ENCODE results near the gene S100A10. TPM values are rescaled to one million over a fixed set of nuclear protein-coding genes. Genes with fewer than 3 reads are reported as not detected.

The S100A10 gene
- total RNA-seq, 1 donor from 2014 or later, result 245 TPM

DNA sequence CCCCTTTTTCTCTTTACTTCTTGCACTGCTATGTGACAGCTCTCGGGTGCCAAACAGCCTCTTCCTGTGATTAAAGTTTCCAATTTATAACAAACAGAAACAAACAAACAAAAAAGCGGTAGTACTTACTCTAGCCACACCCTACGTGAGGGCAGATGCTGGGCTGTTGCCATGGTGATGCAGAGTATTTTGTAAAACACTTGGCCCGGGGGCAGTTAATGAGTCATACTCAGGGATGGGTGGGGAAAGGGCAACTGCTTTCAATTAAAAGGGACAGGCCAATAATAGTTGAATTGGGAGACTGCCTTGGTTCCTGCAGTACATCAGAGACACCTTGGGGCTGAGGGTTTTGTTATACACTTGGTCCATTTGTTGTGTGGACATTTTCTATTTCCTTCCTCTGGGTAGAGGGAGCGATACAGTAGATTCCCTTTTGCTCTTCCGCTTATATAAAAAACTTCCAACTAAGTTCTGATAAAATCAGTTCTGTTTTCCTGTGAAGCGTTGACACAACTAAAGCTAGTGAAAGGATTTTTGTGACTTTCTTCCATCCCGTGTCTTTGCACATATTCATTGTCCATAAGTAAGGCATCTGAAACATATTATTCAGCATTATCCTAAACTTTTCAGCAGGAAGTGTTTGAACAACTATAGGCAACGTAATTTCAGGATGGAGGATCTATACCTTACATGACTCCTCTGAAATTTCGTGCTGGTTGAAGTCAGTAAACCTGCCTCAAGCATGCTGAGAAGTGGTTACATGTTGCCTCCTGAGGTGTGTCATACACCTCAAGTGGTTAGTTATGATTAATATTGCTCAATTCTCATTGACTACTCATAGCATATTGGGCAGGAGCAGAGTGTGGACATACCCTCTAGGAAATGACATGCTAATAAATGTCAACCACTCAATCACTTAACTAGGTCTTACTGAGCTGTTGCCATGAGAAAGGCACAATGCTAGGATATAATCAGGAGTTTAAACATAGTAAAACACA is 47.6 kb downstream of the S100A10 start:
- Mint-ChIP-seq H3K9me3 (ENCODE audit: unreplicated experiment) (no peaks in the 10 kb centered on the region), H3K4me3 (ENCODE audit: unreplicated experiment) (no peak overlapping the region), H3K27ac (ENCODE audit: unreplicated experiment) (no peak overlapping the region)

DNA sequence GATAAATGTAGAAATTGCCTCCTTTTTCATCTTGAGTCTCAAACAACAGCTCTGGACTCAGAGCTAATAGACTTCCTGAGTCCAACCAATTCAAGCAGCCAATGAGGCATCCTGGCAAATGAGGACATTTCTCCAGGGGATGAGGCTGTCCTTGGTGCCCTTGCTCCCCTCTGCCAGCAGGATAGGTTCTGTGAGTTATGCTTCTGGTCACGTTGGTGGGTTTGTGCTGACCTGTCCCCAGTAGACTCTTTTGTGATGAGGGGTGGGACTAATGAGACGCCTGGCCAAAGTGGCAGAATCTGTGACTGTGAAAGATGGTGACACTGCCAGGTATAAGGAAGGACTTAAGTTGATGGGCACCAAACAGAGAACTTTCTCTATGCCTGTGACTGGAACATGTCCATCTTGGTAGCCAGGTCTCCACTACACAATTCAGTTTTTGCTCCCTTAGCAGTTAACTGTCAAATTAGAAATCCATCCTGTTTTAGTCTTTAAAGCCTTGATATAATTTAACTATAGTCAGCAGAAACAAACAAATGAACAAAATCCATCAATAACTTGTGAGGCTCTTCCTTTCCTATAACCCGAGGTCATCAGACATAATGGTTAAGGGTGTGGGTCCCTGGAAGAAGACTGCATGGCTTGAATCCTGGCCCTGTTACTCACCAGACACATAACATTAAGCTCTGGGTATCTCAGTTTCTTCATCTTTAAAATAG is 48.6 kb downstream of the S100A10 start:
- H3K9me3 Mint-ChIP-seq (ENCODE audit: unreplicated experiment), result no peaks in the 10 kb centered on the region
- H3K4me1 Mint-ChIP-seq (ENCODE audit: low read depth, unreplicated experiment), result peaks cover 9% of the 10 kb centered on the region
- H3K27ac Mint-ChIP-seq (ENCODE audit: unreplicated experiment), result no peak overlapping the region
- TF ChIP-seq, protein P1, sequence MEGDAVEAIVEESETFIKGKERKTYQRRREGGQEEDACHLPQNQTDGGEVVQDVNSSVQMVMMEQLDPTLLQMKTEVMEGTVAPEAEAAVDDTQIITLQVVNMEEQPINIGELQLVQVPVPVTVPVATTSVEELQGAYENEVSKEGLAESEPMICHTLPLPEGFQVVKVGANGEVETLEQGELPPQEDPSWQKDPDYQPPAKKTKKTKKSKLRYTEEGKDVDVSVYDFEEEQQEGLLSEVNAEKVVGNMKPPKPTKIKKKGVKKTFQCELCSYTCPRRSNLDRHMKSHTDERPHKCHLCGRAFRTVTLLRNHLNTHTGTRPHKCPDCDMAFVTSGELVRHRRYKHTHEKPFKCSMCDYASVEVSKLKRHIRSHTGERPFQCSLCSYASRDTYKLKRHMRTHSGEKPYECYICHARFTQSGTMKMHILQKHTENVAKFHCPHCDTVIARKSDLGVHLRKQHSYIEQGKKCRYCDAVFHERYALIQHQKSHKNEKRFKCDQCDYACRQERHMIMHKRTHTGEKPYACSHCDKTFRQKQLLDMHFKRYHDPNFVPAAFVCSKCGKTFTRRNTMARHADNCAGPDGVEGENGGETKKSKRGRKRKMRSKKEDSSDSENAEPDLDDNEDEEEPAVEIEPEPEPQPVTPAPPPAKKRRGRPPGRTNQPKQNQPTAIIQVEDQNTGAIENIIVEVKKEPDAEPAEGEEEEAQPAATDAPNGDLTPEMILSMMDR (IDR thresholded peaks at IDR 0.05; ENCODE audit: partially characterized antibody, unreplicated experiment), result no peak
- no peaks in the 10 kb centered on the region for H3K36me3 Mint-ChIP-seq (ENCODE audit: unreplicated experiment)
- no peak for DNase-seq
- peaks cover 2% of the 10 kb centered on the region for H3K27me3 Mint-ChIP-seq (ENCODE audit: unreplicated experiment)
- H3K4me3 Mint-ChIP-seq (ENCODE audit: unreplicated experiment), result no peak overlapping the region

More for the DNA sequence above, 47.6 kb downstream of the S100A10 start:
- TF ChIP-seq, protein P1 (IDR thresholded peaks at IDR 0.05; ENCODE audit: partially characterized antibody, unreplicated experiment), result no peak
- H3K4me1 Mint-ChIP-seq (ENCODE audit: low read depth, unreplicated experiment), result peaks cover 9% of the 10 kb centered on the region
- DNase-seq, result peak; percentile 33
- peaks cover 2% of the 10 kb centered on the region for H3K27me3 Mint-ChIP-seq (ENCODE audit: unreplicated experiment)
- H3K36me3 Mint-ChIP-seq (ENCODE audit: unreplicated experiment), result no peaks in the 10 kb centered on the region

DNA sequence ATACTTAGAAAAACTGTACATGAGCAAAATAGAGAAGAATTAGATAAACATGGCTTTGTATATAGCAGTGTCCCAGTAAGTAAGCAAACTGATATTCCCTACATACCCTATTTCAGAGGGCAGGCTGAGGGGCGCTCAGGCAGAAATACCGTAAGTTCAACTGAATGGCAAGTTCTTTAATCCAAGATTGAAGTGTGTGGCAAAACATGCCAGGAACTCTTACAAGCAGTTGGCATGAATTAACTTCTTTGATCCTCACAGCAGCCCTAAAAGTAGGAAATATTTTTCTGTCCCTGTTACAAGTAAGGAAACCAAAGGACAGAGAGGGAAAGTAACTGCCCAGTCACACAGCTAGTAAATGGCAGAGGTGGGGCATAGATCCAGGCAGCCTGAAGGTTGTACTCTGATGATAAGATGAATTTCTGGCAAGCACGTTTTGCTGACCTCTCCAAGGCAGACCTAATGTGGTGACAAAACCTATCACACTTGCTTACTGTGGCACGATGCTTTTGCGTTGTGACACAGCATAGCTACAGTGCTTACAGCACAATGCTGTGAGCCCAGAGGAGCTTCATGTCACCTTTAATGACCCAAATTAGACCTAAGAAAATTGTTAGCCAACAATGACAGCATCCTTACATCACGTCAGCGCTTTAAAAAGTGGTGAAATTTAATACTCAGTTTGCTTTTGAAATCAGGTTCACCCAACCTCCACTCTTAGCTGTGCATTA is 49.4 kb downstream of the S100A10 start:
- no peak overlapping the region for H3K27ac Mint-ChIP-seq (ENCODE audit: unreplicated experiment)
- TF ChIP-seq, protein P1 (IDR thresholded peaks at IDR 0.05; ENCODE audit: partially characterized antibody, unreplicated experiment), result no peak
- H3K4me3 Mint-ChIP-seq (ENCODE audit: unreplicated experiment), result no peak overlapping the region
- peaks cover 2% of the 10 kb centered on the region for H3K27me3 Mint-ChIP-seq (ENCODE audit: unreplicated experiment)
- no peak for DNase-seq
- H3K4me1 Mint-ChIP-seq (ENCODE audit: low read depth, unreplicated experiment), result peaks cover 9% of the 10 kb centered on the region
- no peaks in the 10 kb centered on the region for H3K36me3 Mint-ChIP-seq (ENCODE audit: unreplicated experiment)
- H3K9me3 Mint-ChIP-seq (ENCODE audit: unreplicated experiment), result no peaks in the 10 kb centered on the region

DNA sequence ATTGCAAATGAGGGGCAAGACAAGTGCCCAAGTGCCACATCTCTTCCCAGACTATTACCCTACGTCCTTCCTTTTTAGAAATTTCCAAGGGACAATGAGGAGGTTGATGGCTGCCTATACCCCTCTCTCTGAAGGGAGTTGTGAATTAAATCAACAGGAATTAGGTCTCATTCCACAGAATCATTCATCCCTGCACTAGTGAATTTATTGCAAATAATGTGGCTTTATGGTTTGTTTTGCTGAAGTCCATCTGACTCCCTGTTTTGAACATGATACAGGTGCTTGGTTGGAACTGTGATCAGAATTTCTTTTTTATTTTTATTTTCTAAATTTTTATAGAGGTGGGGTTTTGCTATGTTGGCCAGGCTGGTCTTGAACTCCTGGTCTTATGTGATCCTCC is 50.1 kb downstream of the S100A10 start:
- no peak for DNase-seq
- Mint-ChIP-seq H3K27ac (ENCODE audit: unreplicated experiment) (no peak overlapping the region), H3K9me3 (ENCODE audit: unreplicated experiment) (no peaks in the 10 kb centered on the region), H3K4me3 (ENCODE audit: unreplicated experiment) (no peak overlapping the region), H3K4me1 (ENCODE audit: low read depth, unreplicated experiment) (peaks cover 9% of the 10 kb centered on the region), H3K27me3 (ENCODE audit: unreplicated experiment) (peaks cover 2% of the 10 kb centered on the region), H3K36me3 (ENCODE audit: unreplicated experiment) (no peaks in the 10 kb centered on the region)
- TF ChIP-seq, protein P1 (IDR thresholded peaks at IDR 0.05; ENCODE audit: partially characterized antibody, unreplicated experiment), result no peak
